Panc1 (cell line): ENCODE results near the gene YJU2. TPM values are rescaled to one million over a fixed set of nuclear protein-coding genes. Genes with fewer than 3 reads are reported as not detected.

Experiments used
- ATAC-seq: fragments of 200-7000 bp; cut with Tn5 transposase; 2 replicates; pipeline ENCODE4 v1.9.1; 2020; ENCODE audit warnings: mild to moderate bottlenecking, moderate library complexity
- BruUV-seq: library from RNA; stranded (reverse); fragments of 400-500 nt; replicated peaks from 2 replicates; lab custom pipeline; 2021; lab: Mats Ljungman, UMichigan
- CTCF ChIA-PET: fragments of 300-600 bp; sonication (Branson Sonifier 250); formaldehyde crosslinking; loops from one replicate; lab custom pipeline; 2022; ENCODE audit warnings: antibody characterized with exemption; lab: Charles Lee
- POLR2A ChIA-PET: fragments of 300-600 bp; sonication (Branson Sonifier 250); formaldehyde crosslinking; loops from one replicate; lab custom pipeline; 2022; ENCODE audit warnings: antibody characterized with exemption; lab: Charles Lee
- DNase-seq: peaks from one replicate; pipeline ENCODE4 v3.0.0-alpha.2; 2010; ENCODE audit warnings: low read depth, low spot score
- H3K27ac ChIP-seq: 2 replicates; pipeline ENCODE4 v1.5.1; 2011; ENCODE audit warnings: mild to moderate bottlenecking, low read length, inconsistent platforms
- H3K27me3 ChIP-seq: fragments of 200-500 bp; sonication (Bioruptor generic); 2 replicates; pipeline ENCODE4 v1.6.0; 2014; ENCODE audit warnings: low read length, inconsistent platforms; ENCODE audit not compliant: control insufficient read depth, insufficient read depth
- H3K36me3 ChIP-seq: fragments of 200-500 bp; sonication (Bioruptor generic); 2 replicates; pipeline ENCODE4 v1.5.1; 2014; ENCODE audit warnings: inconsistent platforms, mild to moderate bottlenecking, low read length, moderate library complexity; ENCODE audit not compliant: control insufficient read depth, insufficient read depth
- H3K4me1 ChIP-seq: 2 replicates; pipeline ENCODE4 v1.5.1; 2011; ENCODE audit warnings: inconsistent platforms, mild to moderate bottlenecking, low read length, moderate library complexity; ENCODE audit not compliant: control insufficient read depth, insufficient read depth
- H3K4me3 ChIP-seq, 2 experiments: 2 replicates each; pipeline ENCODE4 v1.5.1; 2011 to 2012; ENCODE audit warnings: low read depth in 2 of 2, low read length in 2 of 2, mild to moderate bottlenecking in 2 of 2, inconsistent platforms in 1 of 2, moderate library complexity in 1 of 2
- H3K9me3 ChIP-seq: fragments of 200-500 bp; sonication (Bioruptor generic); 2 replicates; pipeline ENCODE4 v1.5.1; 2014; ENCODE audit warnings: low read depth, mild to moderate bottlenecking, inconsistent platforms, low read length, moderate library complexity; ENCODE audit not compliant: control insufficient read depth, insufficient read depth
- POLR2AphosphoS5 ChIP-seq: IDR thresholded peaks from 2 replicates; pipeline ENCODE4 v1.6.1; 2012; ENCODE audit warnings: mild to moderate bottlenecking, low read depth, low read length, moderate library complexity
- SIN3A ChIP-seq: IDR thresholded peaks from 2 replicates; pipeline ENCODE4 v1.6.1; 2012; ENCODE audit warnings: low read depth, mild to moderate bottlenecking, low read length, moderate library complexity, borderline replicate concordance; ENCODE audit not compliant: insufficient read depth
- TCF7L2 ChIP-seq: IDR thresholded peaks from 2 replicates; pipeline ENCODE4 v1.6.1; 2011; ENCODE audit warnings: mild to moderate bottlenecking, low read depth, low read length, inconsistent platforms
- in situ Hi-C: cut with HindIII; loops from 2 replicates; pipeline ENCODE4 v1.10.0; 2016; ENCODE audit warnings: low sequenced_read_pairs, low pct_unique_long_range_greater_than_20kb
- intact Hi-C: fragments of 100-400 bp; cut with micrococcal nuclease; formaldehyde crosslinking; loops from one replicate; pipeline ENCODE4 v1.10.0; 2022; ENCODE audit not compliant: unreplicated experiment
- total RNA-seq: library from RNA; stranded (reverse); gene quantifications from one replicate; pipeline ENCODE4 v1.2.1, GENCODE V29; 2021; ENCODE audit not compliant: unreplicated experiment
- TF ChIP-seq, protein P1 (sequence below): fragments of 450-650 bp; IDR thresholded peaks from 2 replicates; pipeline ENCODE4 v1.5.1; 2017; ENCODE audit warnings: mild to moderate bottlenecking
- TF ChIP-seq, protein P2 (sequence below), 2 experiments: IDR thresholded peaks; 2 replicates each; pipeline ENCODE4 v1.6.1; 2011 to 2012; ENCODE audit warnings: low read depth in 2 of 2, control low read depth in 1 of 2, low read length in 1 of 2, mild to moderate bottlenecking in 1 of 2, moderate library complexity in 1 of 2; ENCODE audit not compliant: insufficient read depth in 1 of 2

Gene YJU2
- total RNA-seq, 1 experiment from 2014 or later, result 15.9 TPM

DNA sequence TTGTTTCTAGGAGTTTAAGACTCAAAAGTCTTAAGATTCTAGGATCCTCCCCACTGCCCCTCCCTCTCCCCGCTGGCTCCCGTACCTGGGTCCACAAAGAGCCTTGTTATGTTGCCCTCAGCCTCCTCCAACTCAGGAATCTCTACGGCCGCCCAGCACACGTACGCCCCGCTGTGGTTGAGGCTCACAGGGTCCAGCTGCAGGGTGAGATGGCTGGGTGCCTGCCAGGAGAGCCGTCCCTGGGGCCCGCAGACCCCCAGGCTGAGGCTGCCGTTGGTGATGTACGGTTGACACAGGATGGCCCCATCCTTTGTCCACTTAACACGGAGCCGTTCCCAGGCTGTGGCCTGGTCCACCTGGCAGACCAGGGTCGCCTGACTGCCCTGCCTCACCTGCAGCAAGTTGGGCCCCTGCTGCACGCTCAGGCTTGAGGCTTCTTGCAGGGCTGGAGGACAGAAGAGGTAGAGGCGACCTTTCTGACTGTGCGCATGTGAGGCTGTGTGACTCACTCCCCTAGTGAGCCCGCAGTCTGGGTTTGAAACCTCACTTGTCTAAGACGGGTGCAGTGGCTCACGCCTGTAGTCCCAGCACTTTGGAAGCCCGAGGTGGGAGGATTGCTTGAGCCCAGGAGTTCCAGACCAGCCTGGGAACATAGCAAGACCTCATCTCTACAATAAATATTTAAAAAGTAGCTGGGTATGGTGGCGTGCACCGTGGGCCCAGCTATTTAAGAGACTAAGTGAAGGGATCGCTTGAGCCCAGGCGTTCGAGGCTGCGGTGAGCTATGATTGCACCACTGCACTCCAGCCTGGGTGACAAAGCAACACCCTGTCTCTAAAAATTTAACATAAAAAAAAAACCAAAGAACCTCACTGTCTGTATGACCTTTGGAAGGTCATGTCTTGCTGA is 51.3 kb downstream of the YJU2 start:
- POLR2A ChIA-PET, result interaction anchor here (0.7 kb wide), 2 partner anchors 19 to 431 kb away, joined by 5 to 6 read pairs; no protein-coding TSS in a partner anchor

DNA sequence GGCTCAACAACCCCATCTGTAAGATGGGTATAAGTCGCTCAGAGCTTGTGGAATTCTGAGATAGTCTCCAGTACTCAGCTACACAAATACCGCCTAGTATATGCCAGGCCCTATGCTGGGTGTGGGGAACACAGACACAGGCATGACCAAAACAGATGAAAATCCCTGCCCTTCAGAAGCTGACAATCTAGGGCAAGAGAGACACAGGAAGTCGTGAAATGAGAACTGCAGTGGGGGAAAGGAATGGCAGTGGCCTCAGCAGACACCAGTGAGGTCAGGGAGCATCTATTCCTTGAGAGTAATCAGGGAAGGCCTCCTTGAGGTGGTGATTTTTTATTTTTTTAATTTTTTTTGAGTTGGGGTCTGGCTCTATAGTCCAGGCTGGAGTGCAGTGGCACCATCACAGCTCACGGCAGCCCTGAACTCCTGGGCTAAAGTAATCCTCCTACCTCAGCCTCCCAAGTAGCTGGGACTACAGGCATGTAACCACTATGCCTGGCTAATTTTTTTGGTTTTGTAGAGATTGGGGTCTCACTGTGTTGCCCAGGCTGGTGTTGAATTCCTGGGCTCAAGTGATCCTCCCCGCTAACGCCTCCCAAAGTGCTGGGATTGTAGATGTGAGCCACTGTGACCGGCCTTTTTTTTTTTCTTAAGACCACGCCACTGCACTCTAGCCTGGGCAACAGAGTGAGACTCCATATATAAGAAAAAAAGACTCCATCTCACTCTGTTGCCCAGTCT is 52.1 kb downstream of the YJU2 start:
- ChIA-PET CTCF (no interaction called here), POLR2A (interaction anchor here (0.7 kb wide), 1 partner anchor 432 kb away, joined by 6 read pairs; no protein-coding TSS in a partner anchor)
- Histone ChIP-seq H3K36me3 (no peaks in the 10 kb centered on the region), H3K27me3 (no peaks in the 10 kb centered on the region), H3K4me1 (peaks cover 5% of the 10 kb centered on the region), H3K9me3 (no peaks in the 10 kb centered on the region), H3K4me3 (no peak overlapping the region), H3K27ac (no peak overlapping the region)
- no peak for ATAC-seq
- intact Hi-C loops, result no loop called here
- no peak for DNase-seq
- BruUV-seq, result no TSS peak
- TF ChIP-seq TCF7L2 (no peak), SIN3A (no peak), POLR2AphosphoS5 (no peak)
- TF ChIP-seq, protein P1, sequence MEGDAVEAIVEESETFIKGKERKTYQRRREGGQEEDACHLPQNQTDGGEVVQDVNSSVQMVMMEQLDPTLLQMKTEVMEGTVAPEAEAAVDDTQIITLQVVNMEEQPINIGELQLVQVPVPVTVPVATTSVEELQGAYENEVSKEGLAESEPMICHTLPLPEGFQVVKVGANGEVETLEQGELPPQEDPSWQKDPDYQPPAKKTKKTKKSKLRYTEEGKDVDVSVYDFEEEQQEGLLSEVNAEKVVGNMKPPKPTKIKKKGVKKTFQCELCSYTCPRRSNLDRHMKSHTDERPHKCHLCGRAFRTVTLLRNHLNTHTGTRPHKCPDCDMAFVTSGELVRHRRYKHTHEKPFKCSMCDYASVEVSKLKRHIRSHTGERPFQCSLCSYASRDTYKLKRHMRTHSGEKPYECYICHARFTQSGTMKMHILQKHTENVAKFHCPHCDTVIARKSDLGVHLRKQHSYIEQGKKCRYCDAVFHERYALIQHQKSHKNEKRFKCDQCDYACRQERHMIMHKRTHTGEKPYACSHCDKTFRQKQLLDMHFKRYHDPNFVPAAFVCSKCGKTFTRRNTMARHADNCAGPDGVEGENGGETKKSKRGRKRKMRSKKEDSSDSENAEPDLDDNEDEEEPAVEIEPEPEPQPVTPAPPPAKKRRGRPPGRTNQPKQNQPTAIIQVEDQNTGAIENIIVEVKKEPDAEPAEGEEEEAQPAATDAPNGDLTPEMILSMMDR, result no peak
- TF ChIP-seq, protein P2, sequence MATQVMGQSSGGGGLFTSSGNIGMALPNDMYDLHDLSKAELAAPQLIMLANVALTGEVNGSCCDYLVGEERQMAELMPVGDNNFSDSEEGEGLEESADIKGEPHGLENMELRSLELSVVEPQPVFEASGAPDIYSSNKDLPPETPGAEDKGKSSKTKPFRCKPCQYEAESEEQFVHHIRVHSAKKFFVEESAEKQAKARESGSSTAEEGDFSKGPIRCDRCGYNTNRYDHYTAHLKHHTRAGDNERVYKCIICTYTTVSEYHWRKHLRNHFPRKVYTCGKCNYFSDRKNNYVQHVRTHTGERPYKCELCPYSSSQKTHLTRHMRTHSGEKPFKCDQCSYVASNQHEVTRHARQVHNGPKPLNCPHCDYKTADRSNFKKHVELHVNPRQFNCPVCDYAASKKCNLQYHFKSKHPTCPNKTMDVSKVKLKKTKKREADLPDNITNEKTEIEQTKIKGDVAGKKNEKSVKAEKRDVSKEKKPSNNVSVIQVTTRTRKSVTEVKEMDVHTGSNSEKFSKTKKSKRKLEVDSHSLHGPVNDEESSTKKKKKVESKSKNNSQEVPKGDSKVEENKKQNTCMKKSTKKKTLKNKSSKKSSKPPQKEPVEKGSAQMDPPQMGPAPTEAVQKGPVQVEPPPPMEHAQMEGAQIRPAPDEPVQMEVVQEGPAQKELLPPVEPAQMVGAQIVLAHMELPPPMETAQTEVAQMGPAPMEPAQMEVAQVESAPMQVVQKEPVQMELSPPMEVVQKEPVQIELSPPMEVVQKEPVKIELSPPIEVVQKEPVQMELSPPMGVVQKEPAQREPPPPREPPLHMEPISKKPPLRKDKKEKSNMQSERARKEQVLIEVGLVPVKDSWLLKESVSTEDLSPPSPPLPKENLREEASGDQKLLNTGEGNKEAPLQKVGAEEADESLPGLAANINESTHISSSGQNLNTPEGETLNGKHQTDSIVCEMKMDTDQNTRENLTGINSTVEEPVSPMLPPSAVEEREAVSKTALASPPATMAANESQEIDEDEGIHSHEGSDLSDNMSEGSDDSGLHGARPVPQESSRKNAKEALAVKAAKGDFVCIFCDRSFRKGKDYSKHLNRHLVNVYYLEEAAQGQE (IDR thresholded peaks at IDR 0.05; ENCODE audit: insufficient read depth in 1 of 2, low read depth in 2 of 2, low read length in 1 of 2), result no peak
- in situ Hi-C loops, result no loop called here

More for the DNA sequence above, 51.3 kb downstream of the YJU2 start:
- no peak overlapping the region for H3K4me3 ChIP-seq
- intact Hi-C loops, result no loop called here
- no peak overlapping the region for H3K27ac ChIP-seq
- H3K36me3 ChIP-seq, result no peaks in the 10 kb centered on the region
- BruUV-seq, result no TSS peak
- CTCF ChIA-PET, result no interaction called here
- no peaks in the 10 kb centered on the region for H3K9me3 ChIP-seq
- in situ Hi-C loops, result no loop called here
- H3K4me1 ChIP-seq, result peaks cover 5% of the 10 kb centered on the region
- TF ChIP-seq, protein P2 (IDR thresholded peaks at IDR 0.05; ENCODE audit: insufficient read depth in 1 of 2, low read depth in 2 of 2, low read length in 1 of 2), result no peak
- TF ChIP-seq POLR2AphosphoS5 (no peak), SIN3A (no peak), TCF7L2 (no peak)
- TF ChIP-seq, protein P1, result no peak
- no peak for ATAC-seq
- no peaks in the 10 kb centered on the region for H3K27me3 ChIP-seq
- DNase-seq, result no peak
